AG09309 (cell line): Measurements from ENCODE around the gene ACTRT3.

Experiments
- DNase-seq: peaks from one replicate; pipeline ENCODE4 v3.0.0-alpha.2; 2010; ENCODE audit warnings: low read depth
- H3K4me3 ChIP-seq: 2 replicates; pipeline ENCODE4 v1.5.1; 2011; ENCODE audit warnings: mild to moderate bottlenecking, low read depth, low read length, moderate library complexity; ENCODE audit not compliant: control insufficient read depth
- TF ChIP-seq, protein P1 (sequence below): IDR thresholded peaks from 2 replicates; pipeline ENCODE4 v1.5.1; 2011; ENCODE audit warnings: mild to moderate bottlenecking, low read depth, low read length, inconsistent platforms; ENCODE audit not compliant: insufficient read depth, control insufficient read depth; ENCODE audit errors: missing control alignments

The ACTRT3 gene

DNA sequence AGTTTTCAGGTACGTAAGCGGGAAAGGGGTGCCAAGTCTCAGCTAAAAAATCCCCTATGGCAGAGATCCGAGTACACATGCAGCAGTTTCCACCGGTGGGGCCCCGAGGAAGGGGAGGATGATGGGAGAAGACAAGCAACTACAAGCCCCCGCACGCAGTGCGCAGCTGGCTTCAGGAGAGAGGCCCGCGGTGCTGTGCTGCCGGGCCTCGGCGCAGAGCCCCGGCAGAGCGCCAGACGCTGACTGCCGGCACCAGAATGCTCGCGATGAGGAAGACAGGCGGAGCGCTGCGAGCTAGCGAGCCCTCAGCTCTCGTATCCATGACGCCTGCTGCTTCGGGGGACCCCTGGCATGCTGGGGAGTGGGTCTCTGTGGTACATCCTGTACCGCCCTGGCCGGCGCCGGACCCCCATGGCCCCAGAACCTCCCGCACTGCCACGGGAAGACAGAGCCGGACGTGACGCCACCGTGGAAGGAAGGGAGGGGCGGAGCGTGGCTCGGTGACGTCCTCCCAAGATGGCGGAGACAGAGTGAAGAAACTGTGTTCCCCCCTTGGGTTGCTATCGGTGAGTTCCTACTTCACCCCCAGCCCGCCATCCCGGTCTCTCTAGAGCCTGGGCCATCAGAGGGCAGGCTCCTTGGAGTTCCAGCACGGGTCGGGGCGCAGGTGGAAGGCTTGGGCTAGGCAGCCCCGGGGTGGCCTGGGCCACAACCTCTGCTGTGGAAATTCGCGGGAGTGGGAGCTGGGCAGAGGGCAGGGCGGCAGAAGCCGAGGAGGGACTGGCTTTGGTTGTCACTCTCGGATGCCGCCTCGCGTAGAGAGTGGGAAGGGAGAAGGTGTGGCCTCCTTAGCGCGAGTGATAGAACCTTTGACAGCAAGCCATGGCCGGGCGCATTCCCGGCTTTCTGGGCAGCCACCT, 3.8 kb upstream of the ACTRT3 start, which contains the start of gene MYNN:
MYNN (plus strand) TSS at position 500 of the 920 bp plus-strand sequence. CDS start 900 bp downstream, outside the sequence.
- DNase-seq: peak; percentile 41
- TF ChIP-seq, protein P1, sequence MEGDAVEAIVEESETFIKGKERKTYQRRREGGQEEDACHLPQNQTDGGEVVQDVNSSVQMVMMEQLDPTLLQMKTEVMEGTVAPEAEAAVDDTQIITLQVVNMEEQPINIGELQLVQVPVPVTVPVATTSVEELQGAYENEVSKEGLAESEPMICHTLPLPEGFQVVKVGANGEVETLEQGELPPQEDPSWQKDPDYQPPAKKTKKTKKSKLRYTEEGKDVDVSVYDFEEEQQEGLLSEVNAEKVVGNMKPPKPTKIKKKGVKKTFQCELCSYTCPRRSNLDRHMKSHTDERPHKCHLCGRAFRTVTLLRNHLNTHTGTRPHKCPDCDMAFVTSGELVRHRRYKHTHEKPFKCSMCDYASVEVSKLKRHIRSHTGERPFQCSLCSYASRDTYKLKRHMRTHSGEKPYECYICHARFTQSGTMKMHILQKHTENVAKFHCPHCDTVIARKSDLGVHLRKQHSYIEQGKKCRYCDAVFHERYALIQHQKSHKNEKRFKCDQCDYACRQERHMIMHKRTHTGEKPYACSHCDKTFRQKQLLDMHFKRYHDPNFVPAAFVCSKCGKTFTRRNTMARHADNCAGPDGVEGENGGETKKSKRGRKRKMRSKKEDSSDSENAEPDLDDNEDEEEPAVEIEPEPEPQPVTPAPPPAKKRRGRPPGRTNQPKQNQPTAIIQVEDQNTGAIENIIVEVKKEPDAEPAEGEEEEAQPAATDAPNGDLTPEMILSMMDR: no peak

DNA sequence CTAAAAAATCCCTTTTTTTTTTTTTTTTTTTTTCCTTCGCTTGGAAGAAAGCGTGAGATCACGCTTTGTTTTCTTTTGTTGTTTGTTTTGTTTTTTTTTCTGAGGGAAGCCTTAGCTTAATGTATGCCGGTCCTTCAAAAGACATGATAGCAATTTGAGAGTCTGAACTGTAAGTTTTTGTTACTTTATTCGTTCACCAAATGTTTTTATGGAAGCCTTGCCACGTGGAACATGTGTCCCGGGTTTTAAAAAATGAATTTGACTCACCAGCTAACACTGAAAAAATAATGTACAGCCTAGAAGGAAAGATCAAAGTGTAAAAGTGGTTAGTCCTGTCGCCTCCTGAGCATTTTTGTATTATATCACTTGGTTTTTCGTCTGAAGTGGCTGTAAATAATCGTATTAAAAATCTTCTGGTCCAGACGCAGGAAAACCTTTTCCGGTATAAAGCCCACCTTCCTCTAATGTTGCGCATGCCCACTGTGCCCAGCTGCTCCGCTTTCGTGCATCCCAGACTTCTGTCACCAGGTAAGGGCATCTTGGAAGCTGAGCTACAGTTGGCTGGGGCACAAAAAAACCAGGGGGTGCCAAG, 3.0 kb upstream of the ACTRT3 start:
- DNase-seq: peak; percentile 45
- peak overlapping the region; percentile 100 for H3K4me3 ChIP-seq
- TF ChIP-seq, protein P1: no peak

More for the DNA sequence above, 3.8 kb upstream of the ACTRT3 start, which contains the start of gene MYNN:
- H3K4me3 ChIP-seq: peak within 1 kb of the TSS; percentile 100

- TF ChIP-seq, protein P1: no peak
- peak; percentile 40 for DNase-seq
- peak overlapping the region; percentile 100 for H3K4me3 ChIP-seq
These were observed 2.3 kb upstream of the ACTRT3 start for GRCh38 chr3:169771497-169772304.

DNA sequence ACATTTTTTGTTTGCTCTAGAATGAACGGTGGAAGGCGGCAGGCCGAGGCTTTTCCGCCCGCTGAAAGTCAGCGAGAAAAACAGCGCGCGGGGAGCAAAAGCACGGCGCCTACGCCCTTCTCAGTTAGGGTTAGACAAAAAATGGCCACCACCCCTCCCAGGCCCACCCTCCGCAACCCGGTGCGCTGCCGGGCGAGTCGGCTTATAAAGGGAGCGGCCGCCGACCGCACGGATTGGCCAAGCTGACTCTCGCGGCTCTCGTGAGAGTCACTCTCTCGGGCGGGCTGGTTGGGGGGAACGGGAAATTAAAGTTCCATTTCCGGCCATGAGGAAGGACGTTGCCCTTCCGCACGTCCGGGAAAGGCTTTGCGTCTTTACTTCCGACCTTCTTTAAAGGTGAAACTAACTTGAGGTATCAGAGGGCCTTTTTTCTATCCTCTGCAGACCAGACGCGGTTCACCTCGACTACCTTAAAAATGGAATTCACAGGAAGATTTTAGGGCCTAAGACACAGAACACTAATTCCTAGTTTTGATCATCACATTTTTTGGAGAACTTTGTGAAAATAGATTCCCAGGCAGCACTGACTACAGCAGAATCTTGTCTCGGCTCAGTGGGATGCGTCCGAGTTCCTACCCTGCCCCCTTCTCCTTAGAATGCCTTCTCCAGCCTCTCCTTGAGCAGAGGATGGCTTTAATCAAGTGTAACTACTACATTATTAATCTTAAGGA, 4.3 kb downstream of the ACTRT3 start, which contains the start of gene TERC:
TERC (minus strand) TSS at position 179 of the 731 bp plus-strand sequence.
- H3K4me3 ChIP-seq: peak within 1 kb of the TSS; percentile 77
- TF ChIP-seq, protein P1: no peak
- DNase-seq: peak; percentile 64

GRCh38 chr3:169764312-169764881, 5.0 kb downstream of the ACTRT3 start:
- DNase-seq: no peak
- TF ChIP-seq, protein P1: no peak
- peak overlapping the region; percentile 77 for H3K4me3 ChIP-seq
